Subcutaneous adipose tissue (tissue), 4 donors: ENCODE data around the gene CLRN1. TPM values are rescaled to one million over a fixed set of nuclear protein-coding genes. Genes with fewer than 3 reads are reported as not detected.

Experiments
- total RNA-seq, 4 donors: library from RNA; depleted of rRNA; stranded (reverse); fragments of >200 nt; gene quantifications; one replicate each; pipeline ENCODE4 v1.1.0, GENCODE V29; 2016
- TF ChIP-seq, protein P1 (sequence below): fragments of 450-650 bp; IDR thresholded peaks from one replicate; pipeline ENCODE4 v1.5.1; 2016; ENCODE audit warnings: low read depth, mild to moderate bottlenecking, control low read depth, antibody characterized with exemption, moderate library complexity

The CLRN1 gene, protein sequence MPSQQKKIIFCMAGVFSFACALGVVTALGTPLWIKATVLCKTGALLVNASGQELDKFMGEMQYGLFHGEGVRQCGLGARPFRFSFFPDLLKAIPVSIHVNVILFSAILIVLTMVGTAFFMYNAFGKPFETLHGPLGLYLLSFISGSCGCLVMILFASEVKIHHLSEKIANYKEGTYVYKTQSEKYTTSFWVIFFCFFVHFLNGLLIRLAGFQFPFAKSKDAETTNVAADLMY
- total RNA-seq: not detected

DNA sequence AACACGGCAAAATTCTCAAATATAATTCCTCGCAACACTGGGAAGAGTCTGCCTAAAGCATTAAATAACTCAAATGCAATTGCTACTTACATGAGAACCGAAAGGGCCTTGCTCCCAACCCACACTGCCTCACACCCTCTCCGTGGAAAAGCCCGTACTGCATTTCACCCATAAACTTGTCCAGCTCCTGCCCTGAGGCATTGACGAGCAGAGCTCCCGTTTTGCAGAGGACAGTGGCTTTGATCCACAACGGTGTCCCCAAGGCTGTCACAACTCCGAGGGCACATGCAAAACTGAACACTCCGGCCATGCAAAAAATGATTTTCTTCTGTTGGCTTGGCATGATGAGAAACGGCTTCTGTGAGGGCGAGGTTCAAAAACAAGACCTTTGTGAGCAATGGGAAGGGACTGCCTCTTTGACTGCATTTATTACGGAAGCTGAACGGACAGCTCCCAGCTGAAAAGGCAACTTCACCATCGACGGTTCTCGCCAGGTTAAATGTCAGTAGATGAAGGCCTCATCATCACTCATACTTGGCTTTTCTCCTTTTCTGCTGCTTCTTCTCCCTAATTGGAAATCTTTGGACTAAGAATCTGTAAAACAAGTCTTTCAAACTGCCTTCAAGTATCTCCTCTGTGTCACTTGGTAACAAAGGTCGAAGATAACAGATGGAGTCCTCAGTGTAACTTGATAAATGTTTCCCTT is at the start of gene CLRN1:
TSS of gene CLRN1 (minus strand) at position 362 of the 706 bp plus-strand sequence. CDS start at position 343, 19 bp downstream.
- TF ChIP-seq, protein P1, sequence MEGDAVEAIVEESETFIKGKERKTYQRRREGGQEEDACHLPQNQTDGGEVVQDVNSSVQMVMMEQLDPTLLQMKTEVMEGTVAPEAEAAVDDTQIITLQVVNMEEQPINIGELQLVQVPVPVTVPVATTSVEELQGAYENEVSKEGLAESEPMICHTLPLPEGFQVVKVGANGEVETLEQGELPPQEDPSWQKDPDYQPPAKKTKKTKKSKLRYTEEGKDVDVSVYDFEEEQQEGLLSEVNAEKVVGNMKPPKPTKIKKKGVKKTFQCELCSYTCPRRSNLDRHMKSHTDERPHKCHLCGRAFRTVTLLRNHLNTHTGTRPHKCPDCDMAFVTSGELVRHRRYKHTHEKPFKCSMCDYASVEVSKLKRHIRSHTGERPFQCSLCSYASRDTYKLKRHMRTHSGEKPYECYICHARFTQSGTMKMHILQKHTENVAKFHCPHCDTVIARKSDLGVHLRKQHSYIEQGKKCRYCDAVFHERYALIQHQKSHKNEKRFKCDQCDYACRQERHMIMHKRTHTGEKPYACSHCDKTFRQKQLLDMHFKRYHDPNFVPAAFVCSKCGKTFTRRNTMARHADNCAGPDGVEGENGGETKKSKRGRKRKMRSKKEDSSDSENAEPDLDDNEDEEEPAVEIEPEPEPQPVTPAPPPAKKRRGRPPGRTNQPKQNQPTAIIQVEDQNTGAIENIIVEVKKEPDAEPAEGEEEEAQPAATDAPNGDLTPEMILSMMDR: no peak

DNA sequence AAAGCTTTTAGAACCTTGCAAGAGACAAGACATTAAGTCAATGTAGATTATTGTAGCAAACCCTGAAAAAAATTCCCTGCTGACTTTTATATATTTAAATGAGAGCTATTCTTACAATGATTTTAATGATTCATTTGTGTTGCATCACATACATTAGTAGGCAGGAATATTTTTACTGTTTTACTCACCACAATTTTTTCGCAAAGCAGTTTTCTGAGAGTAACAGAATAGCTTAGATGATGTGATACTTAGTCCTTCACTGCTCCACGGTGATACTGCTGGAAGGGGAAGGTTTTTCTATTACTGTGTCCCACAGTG is 43.9 kb upstream of the CLRN1 start:
- TF ChIP-seq, protein P1: no peak

DNA sequence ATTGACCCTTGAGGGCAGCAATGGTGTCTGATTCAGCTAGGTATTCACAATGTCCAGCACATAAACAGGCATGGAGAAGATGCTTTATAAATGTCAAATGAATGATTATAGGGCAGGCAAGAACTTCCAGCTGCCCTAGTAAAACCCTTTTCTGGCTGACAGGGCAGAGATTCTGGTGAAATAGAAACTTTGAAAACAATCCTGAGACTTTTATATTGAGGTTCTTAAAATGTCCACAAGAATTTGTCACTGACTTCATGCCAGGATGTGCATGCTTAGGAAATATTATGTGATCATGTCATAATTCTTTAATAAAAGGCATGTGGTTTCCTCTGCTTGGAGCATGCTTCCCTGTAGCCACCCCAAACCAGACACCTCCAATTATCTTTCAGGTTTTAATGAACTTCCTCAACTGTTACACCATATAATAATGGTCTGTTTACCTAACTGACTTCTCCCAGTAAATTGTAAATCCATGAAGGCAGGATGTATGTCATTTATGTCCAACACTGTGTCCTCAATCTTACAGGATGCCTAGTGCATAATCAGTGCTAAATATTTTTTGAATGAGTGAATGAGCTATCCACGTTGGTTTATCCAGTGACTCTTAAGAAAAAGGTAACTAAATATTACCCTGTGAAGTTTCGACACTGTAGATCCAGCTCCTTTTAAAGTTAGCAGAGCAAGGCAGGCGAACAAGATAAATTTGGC is 43.4 kb upstream of the CLRN1 start:
- TF ChIP-seq, protein P1: no peak

DNA sequence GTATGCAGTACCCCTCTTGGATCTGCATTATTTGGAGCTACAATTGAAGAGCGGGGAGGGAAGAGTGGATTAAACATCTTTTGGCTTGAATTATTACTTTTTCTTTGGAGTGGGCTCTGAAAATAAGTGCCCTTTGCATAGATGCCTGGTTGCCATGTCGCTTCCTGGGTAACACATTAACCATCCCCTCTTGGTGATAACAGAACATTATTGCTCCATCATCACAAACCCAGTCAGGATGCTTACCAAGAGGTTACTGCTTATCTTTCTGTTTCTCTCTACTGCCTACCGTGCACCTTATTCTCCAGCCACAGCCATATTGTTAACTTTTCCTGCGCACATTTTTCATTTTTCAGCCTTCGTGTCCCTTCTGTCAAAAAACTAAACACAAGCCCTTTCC is 42.7 kb upstream of the CLRN1 start:
- TF ChIP-seq, protein P1: no peak

DNA sequence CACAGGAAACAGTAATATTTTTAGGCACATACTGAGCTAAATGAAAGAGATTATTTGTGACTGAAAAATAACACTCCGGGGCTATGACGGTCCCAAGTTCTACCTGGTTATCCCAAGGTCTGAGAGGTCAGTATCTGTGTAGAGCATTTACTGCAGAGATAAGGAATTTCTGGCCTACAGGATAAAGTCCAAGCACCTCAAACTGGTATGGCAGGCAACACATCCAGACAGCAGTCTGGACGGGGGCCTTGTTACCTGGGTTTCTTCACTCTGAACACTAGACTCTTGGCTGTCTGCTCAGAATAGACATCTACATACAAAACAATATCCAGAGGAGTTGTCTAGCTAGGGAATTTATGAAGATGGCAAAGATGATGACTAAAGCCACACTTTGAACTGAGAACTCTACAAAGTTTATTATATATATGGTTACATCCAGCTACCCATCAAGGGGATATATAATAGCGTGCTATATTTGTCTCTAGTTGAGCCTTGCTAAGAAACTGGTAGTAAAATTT is 42.0 kb upstream of the CLRN1 start:
- TF ChIP-seq, protein P1: no peak

DNA sequence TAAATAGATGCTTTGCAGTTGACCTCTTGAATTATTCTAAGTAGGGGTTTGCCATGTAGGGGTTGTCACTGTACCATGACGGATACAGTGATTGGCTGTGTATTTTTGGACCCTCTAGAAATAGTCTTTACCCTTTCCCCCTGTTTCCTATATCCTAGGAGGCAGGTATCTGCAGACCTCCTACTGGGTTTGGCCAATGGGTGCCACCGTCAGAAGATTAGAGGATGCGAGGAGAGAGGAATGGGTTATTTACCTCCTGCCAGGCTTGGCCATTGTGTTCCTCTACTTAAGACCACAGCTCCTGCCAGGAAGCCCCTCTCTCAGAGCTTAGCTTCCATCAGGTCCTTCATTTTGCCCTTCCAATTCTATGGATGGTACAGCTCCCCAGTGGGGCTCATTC is 40.2 kb upstream of the CLRN1 start:
- TF ChIP-seq, protein P1: no peak

DNA sequence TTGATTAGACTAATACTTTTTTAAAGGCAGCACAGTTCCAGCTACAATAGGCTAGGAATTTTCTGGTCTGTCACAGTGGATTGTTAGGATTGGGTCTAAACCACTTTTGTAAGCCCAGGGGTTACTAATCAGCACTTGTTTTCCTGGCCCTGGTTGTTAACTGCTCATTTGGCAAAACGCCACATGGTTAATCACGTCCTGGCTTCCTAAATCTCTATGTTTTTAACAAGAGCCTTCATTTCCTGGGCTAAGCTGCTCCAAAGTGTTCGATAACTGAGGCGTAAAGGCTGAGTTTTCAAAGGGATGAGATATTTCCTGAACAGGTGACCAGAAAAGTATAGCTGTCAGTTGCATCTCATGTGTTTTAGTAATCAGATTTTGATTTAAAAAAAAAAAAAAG is 38.9 kb upstream of the CLRN1 start:
- TF ChIP-seq, protein P1: no peak
